Thyroid gland (tissue), 4 donors: Measurements from ENCODE around the gene OTUD1. TPM values are rescaled to one million over a fixed set of nuclear protein-coding genes. Genes with fewer than 3 reads are reported as not detected.
"Not testable (repeated sequence)": the region's sequence is repeated elsewhere in the genome, so short reads cannot be mapped to it uniquely, and the experiment has no call there.

Experiments used
- DNase-seq, 2 donors: peaks; one replicate each; pipeline ENCODE4 v3.0.0-alpha.2; 2019
- H3K27ac ChIP-seq, 3 donors: fragments of 200-600 bp; sonication (generic); 1 replicate in 2 of 3; 2 replicates in 1 of 3; pipeline ENCODE4 v1.5.1; 2016 to 2019; ENCODE audit warnings: mild to moderate bottlenecking in 1 of 3, moderate library complexity in 1 of 3
- H3K27me3 ChIP-seq: fragments of 200-600 bp; sonication (generic); one replicate; pipeline ENCODE4 v1.5.1; 2019
- H3K36me3 ChIP-seq, 2 donors: fragments of 200-600 bp; sonication (generic); one replicate each; pipeline ENCODE4 v1.5.1; 2016 to 2019
- H3K4me1 ChIP-seq, 2 donors: fragments of 200-600 bp; sonication (generic); one replicate each; pipeline ENCODE4 v1.5.1; 2017 to 2019
- H3K4me3 ChIP-seq, 3 donors: fragments of 200-600 bp; sonication (generic); replicated peaks in 1 of 3; 1 replicate in 2 of 3; 2 replicates in 1 of 3; pipeline ENCODE4 v1.5.1; 2016; ENCODE audit warnings: mild to moderate bottlenecking in 1 of 3
- H3K9me3 ChIP-seq: fragments of 200-600 bp; sonication (generic); one replicate; pipeline ENCODE4 v1.5.1; 2017
- POLR2A ChIP-seq, 2 donors: fragments of 450-650 bp; IDR thresholded peaks; one replicate each; pipeline ENCODE4 v1.6.1; 2017; ENCODE audit warnings: antibody characterized with exemption in 2 of 2, mild to moderate bottlenecking in 2 of 2, moderate library complexity in 1 of 2
- WGBS, 2 donors: methylation state at CpG; one replicate each; pipeline ENCODE4 v1.1.5; 2017; 5-methylcytosine and 5-hydroxymethylcytosine counted together
- intact Hi-C: fragments of 100-400 bp; cut with DNase I; formaldehyde crosslinking; loops from one replicate; pipeline ENCODE4 v1.15.1; 2023
- total RNA-seq, 4 donors: library from RNA; depleted of rRNA; stranded (reverse); fragments of >200 nt; gene quantifications; one replicate each; pipeline ENCODE4 v1.2.3, GENCODE V29; 2016
- TF ChIP-seq, protein P1 (sequence below), 6 experiments: fragments of 200-600 bp in 3 of 6; fragments of 450-650 bp in 3 of 6; sonication (generic) in 3 of 6; IDR thresholded peaks; one replicate each; pipeline ENCODE4 v1.5.1; 2016 to 2019; ENCODE audit warnings: antibody characterized with exemption in 6 of 6, mild to moderate bottlenecking in 2 of 6, inconsistent platforms in 1 of 6, moderate library complexity in 1 of 6

OTUD1 gene, protein sequence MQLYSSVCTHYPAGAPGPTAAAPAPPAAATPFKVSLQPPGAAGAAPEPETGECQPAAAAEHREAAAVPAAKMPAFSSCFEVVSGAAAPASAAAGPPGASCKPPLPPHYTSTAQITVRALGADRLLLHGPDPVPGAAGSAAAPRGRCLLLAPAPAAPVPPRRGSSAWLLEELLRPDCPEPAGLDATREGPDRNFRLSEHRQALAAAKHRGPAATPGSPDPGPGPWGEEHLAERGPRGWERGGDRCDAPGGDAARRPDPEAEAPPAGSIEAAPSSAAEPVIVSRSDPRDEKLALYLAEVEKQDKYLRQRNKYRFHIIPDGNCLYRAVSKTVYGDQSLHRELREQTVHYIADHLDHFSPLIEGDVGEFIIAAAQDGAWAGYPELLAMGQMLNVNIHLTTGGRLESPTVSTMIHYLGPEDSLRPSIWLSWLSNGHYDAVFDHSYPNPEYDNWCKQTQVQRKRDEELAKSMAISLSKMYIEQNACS
- total RNA-seq: 10 to 100 TPM; 18.7 to 23.9 (median 20.1) TPM

DNA sequence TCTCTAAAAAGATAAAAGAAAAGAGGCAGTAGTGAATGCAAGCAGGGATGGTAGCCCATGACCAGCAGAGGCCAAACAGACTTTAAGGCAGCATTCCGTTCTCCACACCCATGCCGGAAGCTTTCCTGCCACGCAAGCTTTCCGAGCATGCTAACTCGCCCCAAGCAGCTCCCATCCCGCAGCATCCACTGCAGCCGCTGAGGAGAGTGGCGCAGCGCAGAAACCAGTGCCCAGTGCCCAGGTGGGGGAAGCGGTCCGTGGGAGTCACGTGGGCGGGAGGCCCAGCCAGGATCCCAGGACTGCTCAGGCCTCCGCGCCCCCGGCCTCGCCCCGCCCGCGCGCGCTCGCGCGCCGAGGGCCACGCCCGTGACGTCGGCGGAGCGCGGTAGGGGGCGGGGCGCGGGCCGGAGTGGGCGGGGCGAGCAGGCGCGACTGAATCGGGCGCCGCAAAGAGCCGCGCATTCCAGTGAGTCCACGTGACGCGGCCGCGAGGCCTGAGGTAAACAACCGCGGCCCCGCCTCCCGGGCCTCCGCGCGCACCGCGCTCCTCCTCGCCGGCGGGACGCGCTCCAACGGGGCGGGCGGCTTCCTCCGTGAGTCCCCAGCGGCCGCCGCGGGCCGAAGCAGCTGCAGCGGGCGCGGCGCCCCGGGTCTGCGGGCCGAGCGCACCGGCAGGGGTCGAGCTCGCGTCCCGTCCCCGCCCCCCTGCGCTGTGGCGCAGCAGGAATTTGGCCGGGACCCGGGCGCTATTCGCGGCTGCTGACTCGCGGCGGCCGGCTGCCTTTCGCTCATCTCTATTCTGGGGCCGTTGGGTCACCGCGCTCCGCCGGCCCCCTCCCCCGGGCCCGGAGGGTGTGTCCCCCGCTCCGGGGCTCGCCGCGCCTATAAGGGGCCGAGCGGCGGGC, at the start of gene OTUD1:
Gene OTUD1 (plus strand): TSS at position 529 of the 905 bp plus-strand sequence. CDS start 383 bp downstream, outside the sequence.
- peak in 1 of 2 donors; percentile 96 for TF ChIP-seq POLR2A (IDR thresholded peaks at IDR 0.05)
- TF ChIP-seq, protein P1, sequence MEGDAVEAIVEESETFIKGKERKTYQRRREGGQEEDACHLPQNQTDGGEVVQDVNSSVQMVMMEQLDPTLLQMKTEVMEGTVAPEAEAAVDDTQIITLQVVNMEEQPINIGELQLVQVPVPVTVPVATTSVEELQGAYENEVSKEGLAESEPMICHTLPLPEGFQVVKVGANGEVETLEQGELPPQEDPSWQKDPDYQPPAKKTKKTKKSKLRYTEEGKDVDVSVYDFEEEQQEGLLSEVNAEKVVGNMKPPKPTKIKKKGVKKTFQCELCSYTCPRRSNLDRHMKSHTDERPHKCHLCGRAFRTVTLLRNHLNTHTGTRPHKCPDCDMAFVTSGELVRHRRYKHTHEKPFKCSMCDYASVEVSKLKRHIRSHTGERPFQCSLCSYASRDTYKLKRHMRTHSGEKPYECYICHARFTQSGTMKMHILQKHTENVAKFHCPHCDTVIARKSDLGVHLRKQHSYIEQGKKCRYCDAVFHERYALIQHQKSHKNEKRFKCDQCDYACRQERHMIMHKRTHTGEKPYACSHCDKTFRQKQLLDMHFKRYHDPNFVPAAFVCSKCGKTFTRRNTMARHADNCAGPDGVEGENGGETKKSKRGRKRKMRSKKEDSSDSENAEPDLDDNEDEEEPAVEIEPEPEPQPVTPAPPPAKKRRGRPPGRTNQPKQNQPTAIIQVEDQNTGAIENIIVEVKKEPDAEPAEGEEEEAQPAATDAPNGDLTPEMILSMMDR (IDR thresholded peaks at IDR 0.05): peak in 4 of 6 experiments; percentile 26 to 49 (median 36)
- DNase-seq: peak; percentile 98
- peak within 1 kb of the TSS; percentile 69 to 98 (median 84) for H3K4me3 ChIP-seq
- H3K36me3 ChIP-seq: no peaks in the 10 kb centered on the region
- no peaks in the 10 kb centered on the region for H3K9me3 ChIP-seq
- intact Hi-C loops: loop anchor here (10.0 kb wide), 1 partner anchor 74 kb away; no protein-coding TSS in a partner anchor
- H3K27me3 ChIP-seq: no peaks in the 10 kb centered on the region
- peak within 1 kb of the TSS; percentile 95 to 99 (median 98) for H3K27ac ChIP-seq
- 7 to 23% methylated on average over 3 to 5 of the region's 115 CpGs for WGBS, 2 donors
- H3K4me1 ChIP-seq: peaks cover 23 to 25% of the 10 kb centered on the region in 2 donors

DNA sequence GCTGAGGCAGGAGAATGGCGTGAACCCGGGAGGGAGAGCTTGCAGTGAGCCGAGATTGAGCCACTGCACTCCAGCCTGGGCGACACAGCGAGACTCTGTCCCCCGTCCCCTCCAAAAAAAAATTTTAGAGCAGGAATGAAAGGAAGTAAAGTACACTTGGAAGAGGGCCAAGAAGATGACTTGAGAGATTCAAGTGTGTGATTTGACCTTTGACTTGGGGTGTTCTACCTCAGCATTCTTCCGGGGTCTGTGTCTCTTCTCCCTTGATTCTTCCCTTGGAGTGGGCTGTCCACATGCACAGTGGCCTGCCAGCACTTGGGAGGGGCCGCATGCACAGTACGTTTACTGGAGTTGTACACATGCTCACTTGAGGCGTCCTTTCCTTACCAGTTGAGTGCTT, 48.5 kb upstream of the OTUD1 start:
- H3K36me3 ChIP-seq, DNase-seq, intact Hi-C loops, H3K27ac ChIP-seq, H3K9me3 ChIP-seq, H3K27me3 ChIP-seq, H3K4me3 ChIP-seq, H3K4me1 ChIP-seq: not testable (repeated sequence)
- 81 to 85% methylated on average over 10 of the region's 10 CpGs for WGBS, 2 donors

DNA sequence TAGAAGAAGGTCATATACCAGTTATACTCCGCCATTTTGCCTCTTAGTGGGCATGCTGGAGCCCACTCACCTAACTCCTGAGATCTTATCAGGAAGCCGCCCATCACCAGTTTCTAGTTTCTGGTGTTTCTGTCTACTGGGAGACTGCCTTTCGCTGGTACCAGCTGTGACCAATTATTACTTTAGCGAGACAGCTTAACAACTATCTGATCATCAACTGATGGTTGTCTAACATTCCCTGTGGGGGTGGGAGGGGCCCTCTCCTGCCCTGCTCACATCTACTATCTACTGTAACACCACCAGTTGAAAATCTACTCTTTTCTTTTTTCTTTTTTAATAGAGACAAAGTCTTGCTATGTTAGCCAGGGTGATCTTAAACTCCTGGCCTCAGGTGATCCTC, 48.1 kb upstream of the OTUD1 start:
- H3K36me3 ChIP-seq: no peaks in the 10 kb centered on the region
- no peaks in the 10 kb centered on the region for H3K4me1 ChIP-seq
- WGBS, 2 donors: 87 to 89% methylated on average over 4 of the region's 4 CpGs
- H3K9me3 ChIP-seq: no peaks in the 10 kb centered on the region
- no peaks in the 10 kb centered on the region for H3K27me3 ChIP-seq
- intact Hi-C loops: no loop called here
- no peak for DNase-seq
- H3K27ac ChIP-seq: no peak overlapping the region
- no peak overlapping the region for H3K4me3 ChIP-seq
- TF ChIP-seq POLR2A (IDR thresholded peaks at IDR 0.05): no peak
- TF ChIP-seq, protein P1 (IDR thresholded peaks at IDR 0.05): no peak

DNA sequence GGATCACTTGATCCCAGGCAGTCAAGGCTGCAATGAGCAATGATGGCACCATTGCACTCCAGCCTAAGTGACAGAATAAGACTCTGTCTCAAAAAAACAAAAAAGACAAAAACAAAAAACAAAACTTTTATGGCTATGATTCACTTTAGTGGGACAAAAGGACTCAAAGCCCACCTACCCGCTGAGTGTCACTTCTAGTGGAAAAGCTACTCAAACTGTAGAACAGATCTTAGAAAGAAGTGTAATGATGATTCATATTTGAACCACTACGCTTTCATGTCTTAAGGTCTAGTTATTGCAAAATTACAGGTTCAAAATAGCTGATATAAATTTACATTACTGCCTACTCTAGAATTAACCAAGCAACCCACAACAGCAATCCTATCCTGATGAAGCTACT, 47.1 kb upstream of the OTUD1 start:
- intact Hi-C loops: no loop called here
- TF ChIP-seq, protein P1 (IDR thresholded peaks at IDR 0.05): no peak
- no peak for TF ChIP-seq POLR2A (IDR thresholded peaks at IDR 0.05)

DNA sequence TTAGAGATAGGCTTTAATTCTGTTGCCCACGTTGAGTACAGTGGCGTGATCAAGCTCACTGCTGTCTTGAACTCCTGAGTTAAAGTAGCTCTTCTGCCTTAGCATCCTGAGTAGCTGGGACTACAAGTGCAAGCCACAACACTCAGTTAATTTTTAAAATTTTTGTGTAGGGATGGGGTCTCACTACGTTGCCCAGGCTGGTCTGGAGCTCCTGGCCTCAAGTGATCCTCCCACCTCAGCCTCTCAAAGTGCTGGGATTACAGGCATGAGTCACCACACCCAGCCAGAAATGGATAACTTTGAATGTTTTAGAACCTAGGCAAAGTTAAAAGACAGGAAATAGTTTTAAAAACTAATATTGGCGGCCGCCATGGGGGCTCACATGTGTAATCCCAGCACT, 43.9 kb upstream of the OTUD1 start:
- H3K27me3 ChIP-seq: no peaks in the 10 kb centered on the region
- no peaks in the 10 kb centered on the region for H3K36me3 ChIP-seq
- TF ChIP-seq POLR2A (IDR thresholded peaks at IDR 0.05): no peak
- TF ChIP-seq, protein P1 (IDR thresholded peaks at IDR 0.05): no peak
- WGBS, 2 donors: 95 to 96% methylated on average over 5 of the region's 5 CpGs
- H3K4me3 ChIP-seq: no peak overlapping the region
- no peak for DNase-seq
- H3K4me1 ChIP-seq: no peaks in the 10 kb centered on the region
- no peaks in the 10 kb centered on the region for H3K9me3 ChIP-seq
- no peak overlapping the region for H3K27ac ChIP-seq
- intact Hi-C loops: no loop called here

More for the DNA sequence above, 47.1 kb upstream of the OTUD1 start:
- Histone ChIP-seq H3K27ac (no peak overlapping the region), H3K4me1 (no peaks in the 10 kb centered on the region), H3K27me3 (no peaks in the 10 kb centered on the region), H3K36me3 (no peaks in the 10 kb centered on the region), H3K4me3 (no peak overlapping the region), H3K9me3 (no peaks in the 10 kb centered on the region)
- no peak for DNase-seq
- WGBS, 2 donors: 84 to 91% methylated on average over 2 of the region's 2 CpGs
